Skeletal muscle satellite cell (primary cell): ENCODE data around the gene ZFHX3.

Experiments used
- H3K27me3 ChIP-seq: 2 replicates; pipeline ENCODE4 v1.7.0; 2013; ENCODE audit warnings: low read length; ENCODE audit not compliant: control insufficient read depth, insufficient read depth
- H3K36me3 ChIP-seq: 2 replicates; pipeline ENCODE4 v1.7.0; 2013; ENCODE audit warnings: mild to moderate bottlenecking, control low read depth, low read length; ENCODE audit not compliant: insufficient read depth
- H3K4me1 ChIP-seq: 2 replicates; pipeline ENCODE4 v1.7.0; 2013; ENCODE audit warnings: low read length; ENCODE audit not compliant: control insufficient read depth, insufficient read depth
- H3K4me2 ChIP-seq: 2 replicates; pipeline ENCODE4 v1.7.0; 2013; ENCODE audit warnings: mild to moderate bottlenecking, low read length
- H3K4me3 ChIP-seq: 2 replicates; pipeline ENCODE4 v1.7.0; 2013; ENCODE audit warnings: low read length
- H3K9ac ChIP-seq: 2 replicates; pipeline ENCODE4 v1.7.0; 2013; ENCODE audit warnings: mild to moderate bottlenecking, low read depth, low read length, moderate library complexity
- H3K9me3 ChIP-seq: replicated peaks from 2 replicates; pipeline ENCODE4 v1.7.0; 2013; ENCODE audit warnings: mild to moderate bottlenecking, control low read depth, low read length

The ZFHX3 gene

DNA sequence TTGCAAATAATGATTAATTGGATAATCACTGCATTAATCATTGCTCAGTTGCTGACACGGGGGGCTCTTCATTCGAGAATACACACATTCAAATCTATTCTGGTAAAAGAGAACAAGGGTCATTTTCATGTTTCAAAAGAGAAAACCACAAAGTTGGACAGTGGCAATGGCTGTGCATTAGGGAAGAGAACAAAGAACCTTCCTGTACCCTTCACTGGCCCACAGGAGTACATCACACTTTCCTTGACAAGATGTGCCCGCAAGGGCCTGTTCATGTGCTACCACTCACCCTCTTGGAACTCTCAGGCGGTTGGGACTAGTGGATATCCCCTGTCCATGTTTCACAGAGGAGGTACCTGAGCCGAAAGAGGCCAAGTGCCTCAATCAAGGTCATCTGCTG lies 223.2 kb downstream of the ZFHX3 start:
- H3K9ac ChIP-seq: no peak overlapping the region
- H3K4me3 ChIP-seq: no peak overlapping the region
- peaks cover 5% of the 10 kb centered on the region for H3K4me1 ChIP-seq
- H3K36me3 ChIP-seq: peaks cover 34% of the 10 kb centered on the region
- H3K4me2 ChIP-seq: no peak overlapping the region
- no peaks in the 10 kb centered on the region for H3K9me3 ChIP-seq
- H3K27me3 ChIP-seq: no peaks in the 10 kb centered on the region

DNA sequence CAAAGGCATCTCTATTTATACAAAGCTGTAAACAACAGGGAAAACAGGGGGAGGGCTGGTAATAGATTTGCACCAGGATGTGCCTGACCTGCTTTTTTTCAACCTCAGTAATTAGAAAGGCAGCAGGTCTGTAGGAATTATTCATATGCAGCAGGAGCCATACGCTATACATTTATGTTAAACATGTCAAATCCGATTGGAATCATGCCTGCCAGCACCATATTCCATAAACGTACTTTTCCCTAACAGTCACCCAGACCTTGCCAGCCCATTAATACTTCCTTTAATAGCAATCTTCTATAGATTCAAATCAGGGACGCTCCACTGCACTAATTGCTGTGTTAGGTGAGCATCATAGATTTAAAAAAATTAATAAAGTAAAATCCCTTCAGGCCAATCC lies 223.9 kb downstream of the ZFHX3 start:
- no peak overlapping the region for H3K9ac ChIP-seq
- H3K4me3 ChIP-seq: no peak overlapping the region
- H3K9me3 ChIP-seq: no peaks in the 10 kb centered on the region
- H3K4me2 ChIP-seq: no peak overlapping the region
- H3K4me1 ChIP-seq: peaks cover 12% of the 10 kb centered on the region
- peaks cover 27% of the 10 kb centered on the region for H3K36me3 ChIP-seq
- H3K27me3 ChIP-seq: no peaks in the 10 kb centered on the region

DNA sequence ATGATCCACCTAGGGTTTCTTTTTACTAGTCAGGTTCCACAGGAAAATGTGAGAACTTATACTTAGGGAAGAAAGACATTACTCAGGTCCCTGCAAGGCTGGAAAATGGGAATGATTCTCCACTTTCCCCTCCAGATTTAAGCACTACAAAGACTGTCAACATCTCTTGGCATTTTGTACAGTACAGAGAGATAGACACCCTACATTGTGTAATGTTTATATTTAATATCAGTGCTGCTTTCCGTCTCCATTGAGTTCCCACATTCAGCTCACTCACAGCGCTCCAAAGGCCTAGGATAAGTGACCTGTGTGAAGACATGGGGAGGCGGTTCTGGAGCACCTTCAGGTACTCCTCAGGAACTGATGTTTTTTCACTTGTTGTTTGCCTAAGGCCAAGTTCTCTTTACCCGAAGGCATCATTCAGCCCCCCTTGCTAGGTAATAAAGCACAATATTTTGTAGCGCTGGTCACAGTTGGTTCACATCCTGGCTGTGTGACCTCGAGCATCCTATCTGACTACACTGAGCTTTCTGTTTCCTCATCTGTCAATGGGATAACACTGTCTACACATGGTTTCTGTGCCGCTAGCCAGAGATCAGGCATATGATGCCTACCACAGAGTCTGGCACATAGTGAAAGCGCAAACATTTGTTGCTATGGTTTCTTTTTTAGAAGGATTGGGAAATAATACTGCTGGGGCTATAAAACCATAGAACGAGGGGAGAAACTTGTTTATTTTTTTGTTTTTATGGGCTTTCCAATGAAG lies 226.6 kb downstream of the ZFHX3 start:
- no peaks in the 10 kb centered on the region for H3K27me3 ChIP-seq
- H3K4me1 ChIP-seq: peaks cover 12% of the 10 kb centered on the region
- no peak overlapping the region for H3K4me3 ChIP-seq
- H3K9me3 ChIP-seq: no peaks in the 10 kb centered on the region
- peaks cover 23% of the 10 kb centered on the region for H3K36me3 ChIP-seq
- H3K9ac ChIP-seq: no peak overlapping the region
- H3K4me2 ChIP-seq: no peak overlapping the region

DNA sequence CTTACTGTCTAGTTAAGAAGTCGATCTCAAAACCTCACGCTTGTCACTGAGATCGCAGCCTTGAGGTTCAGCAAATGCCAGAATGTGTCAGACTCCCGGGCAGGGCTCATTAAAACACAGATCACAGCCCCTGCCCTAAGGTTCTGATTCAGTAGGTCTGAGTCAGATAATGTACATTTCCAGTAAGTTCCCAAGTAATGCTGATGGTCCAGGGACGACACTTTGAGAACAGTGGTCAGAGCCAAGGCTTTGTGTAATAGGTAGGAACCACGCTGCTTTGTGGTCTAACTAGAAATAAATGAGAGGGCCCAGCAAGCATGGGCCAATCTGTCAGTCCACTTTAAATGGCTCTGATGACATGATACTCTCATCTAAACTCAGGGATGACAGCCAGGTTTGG lies 228.6 kb downstream of the ZFHX3 start:
- H3K9me3 ChIP-seq: no peaks in the 10 kb centered on the region
- H3K4me2 ChIP-seq: no peak overlapping the region
- no peaks in the 10 kb centered on the region for H3K27me3 ChIP-seq
- peaks cover 12% of the 10 kb centered on the region for H3K4me1 ChIP-seq
- no peak overlapping the region for H3K9ac ChIP-seq
- no peak overlapping the region for H3K4me3 ChIP-seq
- peaks cover 9% of the 10 kb centered on the region for H3K36me3 ChIP-seq

DNA sequence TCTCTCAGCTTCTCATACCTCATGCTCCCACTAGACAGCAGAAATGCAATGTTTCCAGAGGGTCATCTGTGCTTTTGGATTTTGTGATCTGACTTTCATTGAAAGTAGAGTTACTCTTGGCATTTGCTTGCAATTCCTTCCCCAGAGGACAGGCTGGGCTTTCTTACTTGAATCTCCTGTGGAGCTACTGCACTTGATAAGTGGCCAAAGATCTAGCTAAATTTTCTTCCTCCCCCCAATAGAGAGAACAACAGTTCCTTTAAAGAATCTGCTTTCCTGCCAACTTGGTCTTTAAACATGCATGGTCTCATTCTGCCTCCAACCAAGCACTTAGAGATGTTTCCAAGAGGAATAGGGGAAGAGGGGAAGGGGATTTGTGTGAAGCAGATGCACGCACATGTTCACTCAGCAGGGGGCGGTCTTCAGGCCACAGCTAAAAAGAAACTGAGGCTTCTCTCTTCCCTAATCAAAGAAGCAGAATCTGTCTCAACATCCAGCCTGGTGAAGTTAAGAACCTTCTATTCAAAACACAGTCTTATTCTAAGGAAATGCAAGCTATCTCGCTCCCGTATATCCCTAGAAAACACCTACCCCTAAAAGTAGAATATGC lies 229.6 kb downstream of the ZFHX3 start:
- H3K9ac ChIP-seq: no peak overlapping the region
- peaks cover 9% of the 10 kb centered on the region for H3K36me3 ChIP-seq
- H3K27me3 ChIP-seq: no peaks in the 10 kb centered on the region
- H3K4me1 ChIP-seq: peaks cover 14% of the 10 kb centered on the region
- H3K9me3 ChIP-seq: no peaks in the 10 kb centered on the region
- no peak overlapping the region for H3K4me3 ChIP-seq
- H3K4me2 ChIP-seq: no peak overlapping the region

DNA sequence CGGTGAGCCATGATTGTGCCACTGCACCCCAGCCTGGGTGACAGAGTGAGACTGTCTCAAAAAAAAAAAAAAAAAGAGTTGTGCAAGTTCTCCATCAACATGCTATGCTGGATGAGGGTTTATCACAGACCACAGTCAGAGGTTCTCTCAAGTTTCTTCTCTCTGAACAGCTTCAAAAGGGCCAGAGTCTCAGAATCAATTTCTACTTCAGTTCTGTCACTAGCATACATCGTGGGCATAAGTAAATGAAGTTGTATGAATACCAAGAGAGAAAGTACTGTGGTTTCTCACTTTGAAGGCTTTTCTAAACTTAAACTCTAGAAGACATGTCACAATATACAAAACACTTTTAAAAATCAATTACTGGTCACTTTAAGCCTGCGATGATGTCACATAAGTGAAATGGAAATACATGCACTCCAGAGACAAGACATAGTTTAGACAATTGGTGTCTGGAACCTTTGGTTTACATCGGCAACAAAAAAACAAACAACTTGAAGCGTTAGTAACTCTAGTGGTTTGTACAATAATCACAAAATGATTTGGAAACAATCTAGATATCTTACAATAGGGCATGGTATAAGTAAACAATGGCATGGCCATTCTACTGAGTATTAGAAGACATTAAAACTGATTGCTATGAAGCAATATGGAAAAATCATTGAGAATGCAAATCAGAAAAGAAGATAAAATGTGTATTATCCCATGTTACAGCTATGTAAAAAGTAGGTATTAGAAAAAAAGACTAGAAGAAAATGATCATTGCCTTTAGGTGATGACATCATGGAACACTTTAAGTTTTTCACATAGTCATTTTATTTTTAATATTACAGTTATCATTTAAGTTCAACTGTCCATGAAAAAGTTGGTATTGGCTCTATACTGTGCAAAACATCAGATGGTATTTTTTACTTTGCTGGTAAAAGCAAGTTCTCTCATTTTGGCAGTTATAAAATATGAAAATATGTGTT lies 232.3 kb downstream of the ZFHX3 start:
- Histone ChIP-seq H3K9me3 (no peaks in the 10 kb centered on the region), H3K4me3 (no peak overlapping the region), H3K4me1 (peaks cover 17% of the 10 kb centered on the region), H3K9ac (no peak overlapping the region), H3K4me2 (no peak overlapping the region), H3K36me3 (peaks cover 17% of the 10 kb centered on the region), H3K27me3 (no peaks in the 10 kb centered on the region)

DNA sequence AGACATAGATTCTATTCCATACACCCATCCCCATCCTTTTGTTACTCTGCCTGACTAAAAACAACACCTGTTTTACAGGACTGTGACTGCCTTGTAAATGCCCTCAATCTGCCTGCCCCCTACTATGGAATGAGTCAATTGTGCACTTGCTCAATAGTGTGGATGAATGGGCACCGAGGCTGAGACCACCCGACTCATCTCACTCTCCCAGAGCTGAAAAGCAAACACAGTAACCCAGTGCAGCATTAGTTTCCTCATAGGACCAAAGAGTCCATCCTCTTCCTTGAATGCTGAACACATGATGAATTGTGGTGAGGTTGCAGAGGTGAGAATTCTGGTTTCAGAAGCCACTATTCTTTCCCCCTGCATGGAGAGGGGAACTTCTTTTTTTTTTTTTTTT lies 233.7 kb downstream of the ZFHX3 start:
- peaks cover 26% of the 10 kb centered on the region for H3K36me3 ChIP-seq
- H3K4me3 ChIP-seq: no peak overlapping the region
- no peak overlapping the region for H3K9ac ChIP-seq
- peaks cover 7% of the 10 kb centered on the region for H3K4me1 ChIP-seq
- no peaks in the 10 kb centered on the region for H3K9me3 ChIP-seq
- H3K27me3 ChIP-seq: no peaks in the 10 kb centered on the region
- no peak overlapping the region for H3K4me2 ChIP-seq

DNA sequence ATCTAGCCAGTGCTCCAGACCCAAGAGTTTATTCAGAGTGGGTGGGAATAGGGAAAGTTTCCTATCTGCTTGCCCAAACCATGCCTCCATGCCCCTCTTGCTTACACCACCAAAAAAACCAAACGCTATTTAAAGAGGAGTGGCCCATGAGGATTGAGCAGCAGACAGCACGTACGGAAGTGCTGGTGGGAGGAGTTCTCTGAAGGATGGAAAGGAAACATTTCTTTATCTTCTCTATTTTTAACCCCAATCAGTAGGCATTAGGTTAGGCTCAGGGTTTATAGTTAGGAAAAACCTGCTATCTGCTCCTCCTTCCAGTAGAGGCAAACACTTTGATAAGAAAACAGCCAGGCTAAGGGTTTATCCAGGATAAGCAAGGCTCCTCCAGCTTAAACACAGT lies 235.3 kb downstream of the ZFHX3 start:
- Histone ChIP-seq H3K4me1 (peaks cover 5% of the 10 kb centered on the region), H3K27me3 (no peaks in the 10 kb centered on the region), H3K4me3 (no peak overlapping the region)

DNA sequence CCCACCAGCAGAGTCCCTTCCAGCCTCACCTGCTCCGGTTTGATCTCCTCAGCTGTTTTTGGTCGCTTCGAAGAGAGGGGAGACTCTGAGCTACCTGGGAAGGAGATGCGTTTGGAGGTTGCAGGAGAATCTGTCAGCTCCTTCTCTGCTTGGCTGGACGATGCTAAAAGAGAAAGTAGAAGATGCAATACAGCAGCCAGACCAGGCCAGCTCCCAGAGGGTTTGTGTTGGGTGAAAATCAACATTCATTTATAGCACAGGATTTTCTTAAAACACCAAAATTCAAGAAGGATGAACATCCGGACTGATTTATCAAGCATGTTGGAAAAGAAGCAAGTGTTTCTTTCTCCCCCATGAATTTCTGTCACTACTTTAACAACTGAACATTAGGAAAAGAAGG lies 236.1 kb downstream of the ZFHX3 start:
- Histone ChIP-seq H3K4me3 (no peak overlapping the region), H3K9ac (no peak overlapping the region), H3K27me3 (no peaks in the 10 kb centered on the region), H3K36me3 (peaks cover 39% of the 10 kb centered on the region), H3K4me2 (no peak overlapping the region), H3K9me3 (no peaks in the 10 kb centered on the region), H3K4me1 (peaks cover 5% of the 10 kb centered on the region)

More for the DNA sequence above, 235.3 kb downstream of the ZFHX3 start:
- H3K36me3 ChIP-seq: peaks cover 40% of the 10 kb centered on the region
- H3K9me3 ChIP-seq: no peaks in the 10 kb centered on the region
- no peak overlapping the region for H3K4me2 ChIP-seq
- H3K9ac ChIP-seq: no peak overlapping the region

DNA sequence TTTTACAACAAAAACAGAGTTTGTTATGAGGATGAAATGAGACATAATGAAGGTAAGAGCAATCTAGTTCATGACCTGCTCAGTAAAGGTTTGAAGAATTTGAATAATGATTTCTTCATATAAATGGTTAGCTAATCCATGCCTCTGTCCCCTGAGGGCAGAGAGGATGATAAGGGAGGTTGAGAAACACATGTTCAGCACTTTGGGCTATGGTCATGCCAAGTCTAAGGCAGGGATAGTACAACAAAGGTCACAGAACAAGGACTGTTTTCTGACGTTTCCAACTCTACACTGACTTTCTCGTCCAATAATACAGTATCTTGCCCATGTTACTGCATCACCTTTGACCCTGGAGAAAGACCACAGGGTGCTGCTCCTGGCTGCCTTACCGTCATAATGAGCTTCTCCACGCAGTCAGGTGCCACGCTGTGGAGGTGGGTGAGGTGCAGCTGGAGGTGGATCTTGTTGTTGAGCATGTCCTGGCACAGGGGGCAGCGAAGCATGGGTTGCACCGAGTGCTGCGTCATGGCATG lies 236.7 kb downstream of the ZFHX3 start:
- Histone ChIP-seq H3K9ac (no peak overlapping the region), H3K9me3 (no peaks in the 10 kb centered on the region), H3K27me3 (no peaks in the 10 kb centered on the region), H3K4me3 (no peak overlapping the region), H3K4me2 (no peak overlapping the region), H3K36me3 (peaks cover 40% of the 10 kb centered on the region), H3K4me1 (peaks cover 5% of the 10 kb centered on the region)

DNA sequence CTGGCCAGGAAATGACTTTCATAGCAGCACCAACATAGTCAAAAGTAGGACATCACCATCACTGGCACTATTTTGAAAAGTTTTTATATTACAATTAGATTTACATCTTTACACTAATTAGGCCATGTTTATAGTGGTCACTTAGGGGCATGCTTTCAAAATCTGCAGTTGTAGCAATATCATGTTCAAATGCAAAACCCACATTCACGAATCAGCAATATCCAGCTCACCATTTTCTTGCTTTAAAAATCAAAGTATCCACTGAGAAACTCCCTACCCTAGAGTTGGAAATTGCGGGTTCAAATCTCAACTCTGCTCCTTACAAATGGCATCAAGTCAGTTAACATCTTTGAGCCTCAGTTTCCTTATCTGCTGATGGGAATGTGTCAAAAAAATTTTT lies 237.4 kb downstream of the ZFHX3 start:
- Histone ChIP-seq H3K36me3 (peaks cover 42% of the 10 kb centered on the region), H3K27me3 (no peaks in the 10 kb centered on the region), H3K4me1 (peaks cover 5% of the 10 kb centered on the region), H3K9ac (no peak overlapping the region), H3K4me2 (no peak overlapping the region), H3K4me3 (no peak overlapping the region), H3K9me3 (no peaks in the 10 kb centered on the region)
